Uterus (tissue), 4 donors: ENCODE results near the gene DNAAF3. TPM values are rescaled to one million over a fixed set of nuclear protein-coding genes. Genes with fewer than 3 reads are reported as not detected.

Experiments
- DNase-seq, 2 donors: peaks; one replicate each; pipeline ENCODE4 v3.0.0-alpha.2; 2019 to 2020
- H3K27ac ChIP-seq, 2 donors: fragments of 200-600 bp; sonication (generic); 1 replicate in 1 of 2; 2 replicates in 1 of 2; pipeline ENCODE4 v1.5.1; 2016 to 2018
- H3K27me3 ChIP-seq, 2 donors: fragments of 200-600 bp; sonication (generic); one replicate each; pipeline ENCODE4 v1.5.1; 2018 to 2019; ENCODE audit warnings: control low read depth in 1 of 2
- H3K36me3 ChIP-seq, 2 donors: fragments of 200-600 bp; sonication (generic); one replicate each; pipeline ENCODE4 v1.5.1; 2019; ENCODE audit warnings: control low read depth in 1 of 2
- H3K4me1 ChIP-seq, 2 donors: fragments of 200-600 bp; sonication (generic); one replicate each; pipeline ENCODE4 v1.5.1; 2018 to 2019; ENCODE audit warnings: control low read depth in 1 of 2
- H3K4me3 ChIP-seq, 2 donors: fragments of 200-600 bp; sonication (generic); 1 replicate in 1 of 2; 2 replicates in 1 of 2; pipeline ENCODE4 v1.5.1; 2018 to 2019; ENCODE audit warnings: mild to moderate bottlenecking in 1 of 2
- H3K9me3 ChIP-seq, 2 donors: fragments of 200-600 bp; sonication (generic); one replicate each; pipeline ENCODE4 v1.5.1; 2019; ENCODE audit warnings: control low read depth in 1 of 2
- CTCF ChIP-seq, 4 experiments: fragments of 200-600 bp in 2 of 4; fragments of 450-650 bp in 2 of 4; sonication (generic) in 2 of 4; IDR thresholded peaks; one replicate each; pipeline ENCODE4 v1.5.1; 2016 to 2019; ENCODE audit warnings: antibody characterized with exemption in 4 of 4, mild to moderate bottlenecking in 2 of 4, moderate library complexity in 1 of 4
- POLR2A ChIP-seq, 2 donors: fragments of 450-650 bp; IDR thresholded peaks; one replicate each; pipeline ENCODE4 v1.6.1; 2016; ENCODE audit warnings: antibody characterized with exemption in 2 of 2, mild to moderate bottlenecking in 1 of 2, moderate library complexity in 1 of 2
- intact Hi-C: fragments of 100-400 bp; cut with DNase I; formaldehyde crosslinking; loops from one replicate; pipeline ENCODE4 v1.15.1; 2023; ENCODE audit warnings: low total_unique reads
- total RNA-seq, 4 donors: library from RNA; depleted of rRNA in 3 of 4; stranded (reverse); fragments of >200 nt in 3 of 4; gene quantifications; one replicate each; pipeline versions ENCODE4 v1.1.0 to v1.2.4, GENCODE V29; 2014 to 2023
- donor health status: DM: yes; HTN: yes; CAD: no.

Gene DNAAF3
- total RNA-seq, 4 donors from 2014 or later: 3.1 to 4.4 (median 3.9) TPM; not detected in 1

DNA sequence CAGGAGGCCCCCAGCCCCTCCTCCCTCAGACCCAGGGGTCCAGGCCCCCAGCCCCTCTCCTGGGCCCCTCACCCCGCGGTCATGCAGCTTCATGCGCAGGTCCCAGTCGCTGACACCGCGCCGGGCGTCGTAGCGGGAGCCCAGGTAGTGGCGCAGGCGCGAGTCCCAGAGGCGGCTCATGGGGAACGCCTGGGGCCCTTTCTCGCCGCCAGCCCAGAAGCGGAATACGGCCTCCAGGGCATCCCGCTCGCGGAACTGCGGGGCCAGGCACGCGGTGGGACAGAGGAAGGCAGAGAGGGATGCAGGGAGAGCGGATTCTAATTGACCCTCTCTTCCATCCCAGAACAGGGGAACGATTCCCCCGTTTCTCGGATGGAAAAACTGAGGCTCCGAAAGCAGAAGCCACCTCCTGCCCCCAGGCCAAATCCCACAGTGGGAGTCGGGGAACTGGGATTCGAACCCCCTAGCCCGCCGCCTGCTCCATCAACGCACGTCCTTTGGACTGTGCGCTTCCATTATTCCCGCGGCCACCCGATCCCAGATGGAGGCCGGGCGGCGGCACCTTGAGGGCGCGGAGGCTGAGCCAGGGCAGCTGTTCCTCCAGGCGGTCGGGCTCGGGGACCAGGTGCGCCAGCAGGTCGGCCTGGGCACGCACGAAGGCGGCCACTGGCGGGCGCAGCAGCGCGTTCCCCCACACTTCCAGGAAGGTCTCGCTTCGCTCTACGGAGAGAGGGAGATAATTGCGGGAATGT is 4.7 kb downstream of the DNAAF3 start:
- Histone ChIP-seq H3K9me3 (no peaks in the 10 kb centered on the region), H3K4me1 (no peaks in the 10 kb centered on the region), H3K36me3 (no peaks in the 10 kb centered on the region), H3K27me3 (peaks cover 13 to 26% of the 10 kb centered on the region in 2 donors), H3K4me3 (no peak overlapping the region), H3K27ac (no peak overlapping the region)
- intact Hi-C loops: no loop called here
- DNase-seq: no peak
- TF ChIP-seq POLR2A (IDR thresholded peaks at IDR 0.05) (no peak), CTCF (IDR thresholded peaks at IDR 0.05) (no peak)

DNA sequence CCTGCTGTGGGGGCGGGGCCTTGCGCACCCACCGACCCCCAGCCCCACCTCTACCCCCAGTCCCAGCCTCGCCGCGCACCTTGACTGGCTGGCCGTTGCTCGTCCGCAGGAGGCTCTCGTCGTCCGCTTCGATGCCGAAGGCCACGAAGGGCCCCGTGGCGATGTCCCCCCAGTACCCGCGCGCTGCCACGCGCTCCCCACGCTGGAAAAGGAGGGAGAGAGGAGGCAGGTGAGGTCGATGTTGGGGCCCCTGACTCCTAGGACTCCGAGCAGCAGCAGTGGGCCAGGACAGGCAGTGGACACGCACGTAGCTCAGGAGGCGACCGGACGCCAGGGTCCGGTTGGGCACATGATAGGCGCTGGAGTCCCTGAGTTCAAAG is 5.4 kb downstream of the DNAAF3 start:
- no peaks in the 10 kb centered on the region for H3K36me3 ChIP-seq
- no peaks in the 10 kb centered on the region for H3K9me3 ChIP-seq
- intact Hi-C loops: no loop called here
- TF ChIP-seq POLR2A (IDR thresholded peaks at IDR 0.05) (no peak), CTCF (IDR thresholded peaks at IDR 0.05) (no peak)
- H3K4me1 ChIP-seq: no peaks in the 10 kb centered on the region
- H3K4me3 ChIP-seq: no peak overlapping the region
- no peak for DNase-seq
- H3K27ac ChIP-seq: no peak overlapping the region
- peaks cover 20 to 34% of the 10 kb centered on the region in 2 donors for H3K27me3 ChIP-seq

DNA sequence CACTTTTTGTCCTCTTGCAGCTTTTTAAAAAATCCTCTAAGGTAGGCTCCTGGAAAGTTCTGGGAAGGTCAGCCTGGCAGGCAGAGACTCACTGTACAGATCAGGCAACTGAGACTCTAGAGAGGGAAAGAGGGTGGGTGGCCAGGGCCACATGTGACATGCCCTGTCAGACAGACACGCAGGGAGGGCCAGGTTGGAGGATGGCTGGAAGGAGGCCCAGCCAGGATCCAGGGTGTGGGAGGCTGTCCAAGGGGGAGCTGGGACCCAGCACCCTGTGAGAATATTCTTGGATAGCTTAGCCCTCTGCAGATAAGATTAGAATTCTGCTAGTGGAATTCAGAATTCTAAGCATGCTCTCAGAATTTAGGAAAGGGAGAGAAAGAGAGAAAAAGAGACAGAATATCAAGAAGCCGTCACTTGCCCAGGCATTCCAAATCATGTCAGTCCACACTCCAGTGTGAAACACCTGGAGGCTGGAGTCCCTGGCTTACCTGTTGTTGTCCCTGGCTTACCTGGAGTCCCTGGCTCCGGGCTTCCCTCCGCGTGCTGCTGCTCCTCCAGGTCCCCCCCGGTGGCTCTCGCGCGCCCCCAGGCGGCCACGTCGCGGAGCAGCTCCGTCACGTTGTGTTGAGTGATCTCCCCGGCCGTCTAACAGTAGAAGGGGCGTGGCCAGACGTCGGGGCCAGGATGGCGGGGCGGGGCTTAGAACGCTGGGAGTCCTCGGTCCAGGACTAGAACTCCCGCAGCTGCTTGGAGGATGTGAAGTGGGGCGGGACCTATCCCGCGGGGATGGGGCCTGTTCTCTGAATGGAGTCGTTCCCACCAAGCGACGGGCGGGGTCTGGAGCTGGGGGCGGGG is 6.1 kb downstream of the DNAAF3 start:
- no peak for TF ChIP-seq POLR2A (IDR thresholded peaks at IDR 0.05)
- peak; percentile 38 to 70 (median 65) for TF ChIP-seq CTCF (IDR thresholded peaks at IDR 0.05)
- intact Hi-C loops: no loop called here
- H3K27ac ChIP-seq: no peak overlapping the region
- H3K36me3 ChIP-seq: no peaks in the 10 kb centered on the region
- DNase-seq: peak; percentile 59 to 73
- no peak overlapping the region for H3K4me3 ChIP-seq
- peaks cover 20 to 37% of the 10 kb centered on the region in 2 donors for H3K27me3 ChIP-seq
- no peaks in the 10 kb centered on the region for H3K9me3 ChIP-seq
- H3K4me1 ChIP-seq: no peaks in the 10 kb centered on the region

- no peak overlapping the region for H3K27ac ChIP-seq
- no peaks in the 10 kb centered on the region for H3K4me1 ChIP-seq
- TF ChIP-seq POLR2A (IDR thresholded peaks at IDR 0.05) (no peak), CTCF (IDR thresholded peaks at IDR 0.05) (no peak)
- intact Hi-C loops: no loop called here
- no peak overlapping the region for H3K4me3 ChIP-seq
- H3K9me3 ChIP-seq: no peaks in the 10 kb centered on the region
- peaks cover 20 to 42% of the 10 kb centered on the region in 2 donors for H3K27me3 ChIP-seq
- DNase-seq: no peak
- H3K36me3 ChIP-seq: no peaks in the 10 kb centered on the region
Observed at GRCh38 chr19:55158848-55159749, 7.3 kb downstream of the DNAAF3 start.
